VCaP (cell line): Measurements from ENCODE around the gene POU3F3.

Experiments used
- H3K27ac ChIP-seq: fragments of 450-650 bp; 2 replicates; pipeline ENCODE4 v1.5.1; 2017
- CTCF ChIP-seq: fragments of 450-650 bp; conservative IDR thresholded peaks from 2 replicates; pipeline ENCODE4 v1.5.1; 2017; ENCODE audit warnings: mild to moderate bottlenecking, moderate library complexity

Gene POU3F3

DNA sequence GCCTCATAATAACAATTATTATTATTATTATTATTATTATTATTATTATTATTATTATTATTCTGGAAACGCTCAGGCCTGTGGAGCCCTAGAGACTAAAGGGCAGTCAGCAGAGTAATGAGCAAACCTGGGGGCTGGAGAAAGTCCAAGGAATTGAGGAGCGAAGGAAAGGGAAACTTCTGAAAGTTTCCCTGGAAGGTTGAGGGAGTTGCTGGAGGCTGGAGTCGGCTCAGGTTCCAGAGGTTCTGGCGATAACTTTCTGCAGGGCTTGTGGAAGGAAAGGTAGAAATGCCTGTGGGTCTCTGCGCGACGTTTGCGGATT is 9.2 kb downstream of the POU3F3 start:
- TF ChIP-seq CTCF: no peak
- H3K27ac ChIP-seq: no peak overlapping the region

- no peak overlapping the region for H3K27ac ChIP-seq
- no peak for TF ChIP-seq CTCF
These were observed 9.8 kb downstream of the POU3F3 start for GRCh38 chr2:104863468-104864279.

DNA sequence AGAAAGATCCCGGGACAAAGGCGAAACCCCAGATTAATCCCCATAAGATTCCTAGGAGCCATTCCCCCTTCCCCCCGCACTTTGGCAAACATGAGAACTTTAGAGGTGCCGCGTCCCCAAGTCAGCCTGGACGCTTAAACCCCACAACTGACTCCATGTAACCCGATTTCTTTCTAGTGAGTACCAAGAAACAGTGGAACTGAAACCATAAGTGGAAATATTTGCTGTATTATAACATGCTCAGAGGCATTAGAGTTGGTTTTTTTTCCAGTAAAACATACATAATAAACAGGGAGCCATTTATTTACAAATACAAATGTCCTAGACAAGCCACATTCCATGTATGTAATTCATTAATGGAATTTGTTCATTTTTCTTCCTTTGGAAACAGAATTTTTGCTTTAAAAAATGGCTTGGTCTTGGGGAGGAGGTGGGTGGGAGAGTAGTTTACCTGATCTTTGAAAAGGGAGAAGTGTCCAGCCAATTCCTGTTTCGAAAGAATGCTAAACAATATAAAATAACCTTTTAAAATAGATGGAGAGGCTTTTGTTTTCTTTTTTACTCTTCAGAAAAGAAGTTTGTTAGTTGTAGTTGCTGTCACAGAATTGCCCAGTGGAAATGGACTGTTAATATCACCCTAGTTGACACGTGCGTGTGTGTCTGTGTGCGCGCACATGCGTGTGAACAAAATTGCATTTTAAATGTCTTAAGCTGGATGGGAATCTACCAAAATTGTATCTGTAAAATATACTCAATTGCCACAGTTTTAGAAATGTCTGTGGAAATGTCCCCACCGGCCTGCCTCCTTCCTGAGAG is 10.6 kb downstream of the POU3F3 start:
- no peak for TF ChIP-seq CTCF
- no peak overlapping the region for H3K27ac ChIP-seq

DNA sequence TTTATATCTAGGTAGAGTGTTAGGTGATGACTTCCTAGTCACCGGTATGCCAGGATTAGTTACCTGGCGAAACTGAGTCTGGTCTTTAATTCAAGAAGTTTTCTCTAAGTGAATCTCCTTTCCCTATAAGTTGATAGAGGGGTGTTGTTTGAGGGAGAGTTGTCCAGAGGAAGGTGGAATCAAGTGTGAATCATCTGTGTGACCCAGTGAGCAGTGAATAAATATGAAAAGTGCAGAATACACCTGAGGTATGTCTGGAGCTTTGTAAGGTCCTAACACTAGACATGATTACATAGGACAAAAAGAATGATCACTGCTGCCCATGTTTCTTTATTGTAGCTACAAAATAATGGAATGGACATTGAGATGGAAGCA is 11.2 kb downstream of the POU3F3 start:
- H3K27ac ChIP-seq: no peak overlapping the region
- no peak for TF ChIP-seq CTCF

DNA sequence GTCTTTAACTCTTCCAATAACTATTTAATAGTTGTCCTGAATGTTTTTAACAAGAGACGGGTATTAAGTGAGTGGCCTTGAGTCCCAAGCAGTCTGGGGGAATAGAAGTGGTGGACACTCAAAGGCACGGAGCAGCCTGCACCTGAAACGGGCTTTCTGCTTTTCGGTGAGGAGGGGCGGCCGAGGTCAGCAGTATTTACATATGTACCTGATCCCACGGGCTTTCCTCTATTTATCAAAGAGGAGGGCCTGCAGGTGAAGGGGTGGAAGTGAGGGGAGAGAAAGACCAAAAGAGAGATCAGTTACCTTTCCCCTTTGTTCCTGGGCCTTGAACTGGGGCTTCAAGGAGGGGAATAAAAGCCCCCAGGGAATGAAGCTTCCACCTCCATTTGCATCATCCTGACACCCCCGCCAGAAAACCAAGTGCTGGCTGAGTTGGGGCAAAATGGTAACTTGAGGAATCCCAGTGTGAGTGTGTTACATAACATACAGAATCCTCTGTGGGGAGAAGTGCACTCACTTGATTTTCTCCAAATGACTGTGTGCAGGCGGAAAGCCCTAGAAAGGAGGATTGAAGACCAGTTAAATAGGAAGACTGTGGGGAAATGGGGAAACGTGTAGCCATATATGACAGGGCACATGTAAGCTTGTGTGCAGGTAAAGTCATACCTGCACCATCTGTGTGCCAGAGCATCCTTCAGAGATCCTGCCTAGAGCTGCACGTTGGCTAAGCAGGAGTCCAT is 12.4 kb downstream of the POU3F3 start:
- no peak overlapping the region for H3K27ac ChIP-seq
- no peak for TF ChIP-seq CTCF

DNA sequence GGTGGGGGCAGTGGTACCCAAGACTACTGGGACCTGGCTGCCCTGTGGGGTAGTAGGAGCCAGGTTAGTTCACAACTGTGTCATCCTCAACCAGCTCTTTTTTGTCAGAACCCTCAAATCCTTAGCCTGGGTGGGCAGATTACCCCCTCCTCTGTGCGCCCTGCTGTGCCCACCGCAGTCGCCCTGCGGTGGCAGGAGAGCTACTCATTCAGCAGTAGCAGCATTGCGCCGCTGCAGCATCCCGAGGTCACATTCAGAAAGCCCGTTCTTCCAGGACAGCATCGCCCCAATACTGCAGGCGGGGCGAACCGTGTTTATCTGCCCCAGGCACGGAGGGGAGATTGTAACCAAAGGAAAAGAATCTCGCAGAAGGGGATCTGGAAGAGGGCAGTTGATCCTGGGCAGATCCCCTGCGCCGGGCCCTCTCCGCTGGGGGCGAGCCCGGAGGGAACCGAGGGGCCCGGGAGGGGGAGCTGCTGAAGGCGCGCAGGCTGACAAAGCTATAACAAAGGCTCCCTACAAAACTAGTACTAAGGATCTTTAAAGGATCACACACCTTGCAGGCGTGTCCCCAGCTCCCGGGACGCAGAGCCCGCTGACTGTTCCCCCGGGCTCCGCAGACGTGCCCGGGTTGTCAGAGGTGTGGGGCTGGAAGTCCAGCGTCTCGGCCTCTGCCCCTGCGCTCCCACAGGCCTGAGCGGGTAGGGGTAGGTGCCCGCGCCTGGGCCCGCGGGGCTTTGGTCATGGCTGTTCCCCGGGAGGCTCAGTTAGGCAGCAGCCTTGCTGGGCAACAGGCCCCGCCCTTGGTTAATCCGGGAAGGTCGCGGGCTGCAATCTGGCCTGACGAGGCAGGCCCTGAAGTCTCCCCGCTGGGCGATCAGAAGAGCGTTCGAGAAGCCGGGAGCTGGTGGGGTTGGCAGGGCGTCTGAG is 13.2 kb downstream of the POU3F3 start:
- no peak for TF ChIP-seq CTCF
- no peak overlapping the region for H3K27ac ChIP-seq
